Suprapubic skin (tissue), 4 donors: ENCODE data around the gene RIOK2.

Experiments
- POLR2A ChIP-seq, 2 donors: fragments of 450-650 bp; IDR thresholded peaks; one replicate each; pipeline ENCODE4 v1.6.1; 2017; ENCODE audit warnings: antibody characterized with exemption in 2 of 2, mild to moderate bottlenecking in 2 of 2, moderate library complexity in 2 of 2
- POLR2AphosphoS5 ChIP-seq, 3 donors: sonication (generic); formaldehyde crosslinking; IDR thresholded peaks; one replicate each; pipeline ENCODE4 v1.6.1; 2017; ENCODE audit warnings: antibody characterized with exemption in 3 of 3
- TF ChIP-seq, protein P1 (sequence below), 2 donors: fragments of 200-600 bp in 1 of 2; fragments of 450-650 bp in 1 of 2; sonication (generic) in 1 of 2; IDR thresholded peaks; one replicate each; pipeline ENCODE4 v1.5.1; 2016 to 2019; ENCODE audit warnings: antibody characterized with exemption in 2 of 2, mild to moderate bottlenecking in 1 of 2, moderate library complexity in 1 of 2

DNA sequence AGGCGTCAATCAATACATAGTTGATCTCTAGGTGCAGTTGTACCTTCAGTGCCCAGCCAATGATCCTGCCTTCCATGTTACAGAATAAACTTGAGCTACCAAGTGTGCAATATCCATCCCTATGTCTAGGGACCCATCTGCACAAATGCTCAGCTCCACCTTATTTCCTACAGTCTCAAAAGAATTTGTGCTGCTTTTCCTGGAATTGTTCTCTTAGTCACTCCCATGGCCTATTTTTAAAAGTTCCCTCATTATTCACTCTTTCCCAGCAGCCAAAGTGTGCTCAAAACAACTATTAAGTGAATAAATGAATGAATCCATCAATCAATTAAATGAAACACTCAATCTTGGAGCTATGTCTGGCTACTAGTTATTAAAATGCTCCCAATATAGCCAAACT, 55.3 kb downstream of the RIOK2 start:
- TF ChIP-seq POLR2AphosphoS5 (IDR thresholded peaks at IDR 0.05) (no peak), POLR2A (IDR thresholded peaks at IDR 0.05) (no peak)
- TF ChIP-seq, protein P1, sequence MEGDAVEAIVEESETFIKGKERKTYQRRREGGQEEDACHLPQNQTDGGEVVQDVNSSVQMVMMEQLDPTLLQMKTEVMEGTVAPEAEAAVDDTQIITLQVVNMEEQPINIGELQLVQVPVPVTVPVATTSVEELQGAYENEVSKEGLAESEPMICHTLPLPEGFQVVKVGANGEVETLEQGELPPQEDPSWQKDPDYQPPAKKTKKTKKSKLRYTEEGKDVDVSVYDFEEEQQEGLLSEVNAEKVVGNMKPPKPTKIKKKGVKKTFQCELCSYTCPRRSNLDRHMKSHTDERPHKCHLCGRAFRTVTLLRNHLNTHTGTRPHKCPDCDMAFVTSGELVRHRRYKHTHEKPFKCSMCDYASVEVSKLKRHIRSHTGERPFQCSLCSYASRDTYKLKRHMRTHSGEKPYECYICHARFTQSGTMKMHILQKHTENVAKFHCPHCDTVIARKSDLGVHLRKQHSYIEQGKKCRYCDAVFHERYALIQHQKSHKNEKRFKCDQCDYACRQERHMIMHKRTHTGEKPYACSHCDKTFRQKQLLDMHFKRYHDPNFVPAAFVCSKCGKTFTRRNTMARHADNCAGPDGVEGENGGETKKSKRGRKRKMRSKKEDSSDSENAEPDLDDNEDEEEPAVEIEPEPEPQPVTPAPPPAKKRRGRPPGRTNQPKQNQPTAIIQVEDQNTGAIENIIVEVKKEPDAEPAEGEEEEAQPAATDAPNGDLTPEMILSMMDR (IDR thresholded peaks at IDR 0.05): no peak
